Right cardiac atrium (tissue), 5 donors: ENCODE data around the gene SLC39A11. TPM values are rescaled to one million over a fixed set of nuclear protein-coding genes. Genes with fewer than 3 reads are reported as not detected.
A peak's percentile ranks its signal among the peaks of the same experiment; 100 is the strongest.

Source experiments
- ATAC-seq, 2 donors: fragments of 200-7000 bp; cut with Tn5 transposase; one replicate each; pipeline versions ENCODE4 v1.8.0 to v1.9.1; 2020; ENCODE audit warnings: moderate library complexity in 2 of 2, mild to moderate bottlenecking in 1 of 2
- DNase-seq, 3 donors: peaks; one replicate each; pipeline ENCODE4 v3.0.0-alpha.2; 2020
- H3K27ac ChIP-seq: one replicate; pipeline ENCODE4 v1.5.1; 2013; ENCODE audit warnings: mild to moderate bottlenecking, low read length, control low read depth, moderate library complexity
- H3K27me3 ChIP-seq: one replicate; pipeline ENCODE4 v1.6.1; 2013; ENCODE audit not compliant: control insufficient read depth, insufficient read depth
- H3K4me1 ChIP-seq: one replicate; pipeline ENCODE4 v1.6.1; 2013; ENCODE audit warnings: low read length; ENCODE audit not compliant: control insufficient read depth, insufficient read depth
- H3K4me3 ChIP-seq: one replicate; pipeline ENCODE4 v1.5.1; 2013; ENCODE audit warnings: low read length, control low read depth
- H3K9me3 ChIP-seq: one replicate; pipeline ENCODE4 v1.6.1; 2013; ENCODE audit warnings: low read length; ENCODE audit not compliant: control insufficient read depth
- whole genome bisulfite sequencing: extraction: QIAGEN DNeasy Blood & Tissue Kit; methylation state at CpG from one replicate; pipeline ENCODE4 v1.1.7; 2013; 5-methylcytosine and 5-hydroxymethylcytosine counted together
- intact Hi-C, 4 donors: fragments of 100-400 bp; cut with DNase I; formaldehyde crosslinking; loops; one replicate each; pipeline versions ENCODE4 v1.11.0 to v1.14.0; 2022 to 2023
- polyA plus RNA-seq: library from polyadenylated mRNA; stranded (reverse); fragments of 200-250 nt; gene quantifications from one replicate; pipeline ENCODE4 v1.2.3, GENCODE V29; 2013
- total RNA-seq, 4 donors: library from RNA; stranded (reverse); fragmentation: NEBNext Ultra II Directional; extraction: Animal tissue kit (Norgen Biotek cat#: 25700); gene quantifications; one replicate each; pipeline ENCODE4 v1.2.1, GENCODE V29; 2021
- donor health status: healthy with polysubstance abuse.
- donor health status: DM: no; HTN: yes; CAD: no.
- donor health status: DM: no; HTN: no; CAD: no.
- donor health status: DM: no; HTN: yes; CAD: no; lungs with severe emphysema.
- donor health status: DM: yes; HTN: yes; CAD: no.

Gene SLC39A11
- total and polyA plus RNA-seq, 5 donors: 3.2 to 12.6 (median 9.9) TPM

- Histone ChIP-seq H3K27ac (no peak overlapping the region), H3K9me3 (no peaks in the 10 kb centered on the region), H3K4me3 (no peak overlapping the region), H3K4me1 (no peaks in the 10 kb centered on the region), H3K27me3 (no peaks in the 10 kb centered on the region)
- intact Hi-C loops: no loop called here
- WGBS: 76% methylated on average over 11 of the region's 11 CpGs
- no peak for DNase-seq
- no peak for ATAC-seq
Observed at GRCh38 chr17:72604518-72604917, 488.0 kb downstream of the SLC39A11 start.

- 81% methylated on average over 7 of the region's 7 CpGs for WGBS
- Histone ChIP-seq H3K27ac (no peak overlapping the region), H3K9me3 (no peaks in the 10 kb centered on the region), H3K27me3 (no peaks in the 10 kb centered on the region), H3K4me3 (no peak overlapping the region), H3K4me1 (no peaks in the 10 kb centered on the region)
- DNase-seq (no peak), ATAC-seq (no peak)
- intact Hi-C loops: no loop called here
Observed at GRCh38 chr17:72603420-72604242, 488.9 kb downstream of the SLC39A11 start.

GRCh38 chr17:72602517-72603419 lies 489.7 kb downstream of the SLC39A11 start:
- Histone ChIP-seq H3K9me3 (no peaks in the 10 kb centered on the region), H3K27ac (no peak overlapping the region), H3K4me3 (no peak overlapping the region), H3K4me1 (no peaks in the 10 kb centered on the region), H3K27me3 (no peaks in the 10 kb centered on the region)
- WGBS: 42% methylated on average over 12 of the region's 12 CpGs
- ATAC-seq (no peak), DNase-seq (no peak)
- intact Hi-C loops: no loop called here

GRCh38 chr17:72600934-72601333 lies 491.6 kb downstream of the SLC39A11 start:
- 68% methylated on average over 4 of the region's 4 CpGs for WGBS
- no peaks in the 10 kb centered on the region for H3K4me1 ChIP-seq
- DNase-seq (no peak), ATAC-seq (no peak)
- H3K27me3 ChIP-seq: no peaks in the 10 kb centered on the region
- H3K4me3 ChIP-seq: no peak overlapping the region
- intact Hi-C loops: no loop called here
- no peak overlapping the region for H3K27ac ChIP-seq
- no peaks in the 10 kb centered on the region for H3K9me3 ChIP-seq

GRCh38 chr17:72599891-72600290 lies 492.6 kb downstream of the SLC39A11 start:
- no peak overlapping the region for H3K4me3 ChIP-seq
- 62% methylated on average over 4 of the region's 4 CpGs for WGBS
- no peak for ATAC-seq
- intact Hi-C loops: no loop called here
- no peaks in the 10 kb centered on the region for H3K9me3 ChIP-seq
- H3K27me3 ChIP-seq: no peaks in the 10 kb centered on the region
- no peaks in the 10 kb centered on the region for H3K4me1 ChIP-seq
- no peak overlapping the region for H3K27ac ChIP-seq
- DNase-seq: no peak

GRCh38 chr17:72598695-72599094 lies 493.8 kb downstream of the SLC39A11 start:
- Histone ChIP-seq H3K4me3 (no peak overlapping the region), H3K27ac (no peak overlapping the region), H3K27me3 (no peaks in the 10 kb centered on the region), H3K4me1 (no peaks in the 10 kb centered on the region), H3K9me3 (no peaks in the 10 kb centered on the region)
- DNase-seq: no peak
- WGBS: 31% methylated on average over 6 of the region's 6 CpGs
- peak in 1 of 2 donors; percentile 26 for ATAC-seq
- intact Hi-C loops: no loop called here

- ATAC-seq (no peak), DNase-seq (no peak)
- Histone ChIP-seq H3K9me3 (no peaks in the 10 kb centered on the region), H3K4me3 (no peak overlapping the region), H3K27ac (no peak overlapping the region), H3K27me3 (no peaks in the 10 kb centered on the region), H3K4me1 (no peaks in the 10 kb centered on the region)
- intact Hi-C loops: no loop called here
- WGBS: 76% methylated on average over 9 of the region's 9 CpGs
Observed at GRCh38 chr17:72597354-72598087, 495.0 kb downstream of the SLC39A11 start.

Other genes with a start within 250 kb of the SLC39A11 start
- under 1 TPM; 0.06 to 0.75 (median 0.30) TPM for gene SSTR2, start 72.3 kb upstream of the SLC39A11 start, total RNA-seq
- 0.29 TPM for gene SSTR2, start 72.3 kb upstream of the SLC39A11 start, polyA plus RNA-seq
- gene COG1, start 100.4 kb upstream of the SLC39A11 start, total RNA-seq: 10 to 100 TPM; 38.5 to 51.4 (median 43.2) TPM
- 43.2 TPM for gene COG1, start 100.4 kb upstream of the SLC39A11 start, polyA plus RNA-seq
- not detected for gene CPSF4L, start 169.2 kb upstream of the SLC39A11 start, total RNA-seq
- not detected for gene CPSF4L, start 169.2 kb upstream of the SLC39A11 start, polyA plus RNA-seq
- gene CDC42EP4, start 219.3 kb upstream of the SLC39A11 start, total RNA-seq: 10 to 100 TPM; 28.1 to 47.1 (median 38.4) TPM
- gene CDC42EP4, start 219.3 kb upstream of the SLC39A11 start, polyA plus RNA-seq: 31.9 TPM